DMS79 treated with DMSO at 0.1 percent for 48 hours (cell line): Measurements from ENCODE around the gene SPIRE1.

ENCODE experiments used
- DNase-seq: peaks from one replicate; lab custom pipeline; 2025; lab: John Stamatoyannopoulos, UW

SPIRE1 gene

GRCh38 chr18:12657684-12658425 is at the start of gene SPIRE1:
Gene SPIRE1 (minus strand): TSS chr18:12658107. CDS start chr18:12657866, 241 bp downstream.
- peak; percentile 51 for DNase-seq

GRCh38 chr18:12703664-12704063 is 45.8 kb upstream of the SPIRE1 start:
- DNase-seq = no peak

DNA sequence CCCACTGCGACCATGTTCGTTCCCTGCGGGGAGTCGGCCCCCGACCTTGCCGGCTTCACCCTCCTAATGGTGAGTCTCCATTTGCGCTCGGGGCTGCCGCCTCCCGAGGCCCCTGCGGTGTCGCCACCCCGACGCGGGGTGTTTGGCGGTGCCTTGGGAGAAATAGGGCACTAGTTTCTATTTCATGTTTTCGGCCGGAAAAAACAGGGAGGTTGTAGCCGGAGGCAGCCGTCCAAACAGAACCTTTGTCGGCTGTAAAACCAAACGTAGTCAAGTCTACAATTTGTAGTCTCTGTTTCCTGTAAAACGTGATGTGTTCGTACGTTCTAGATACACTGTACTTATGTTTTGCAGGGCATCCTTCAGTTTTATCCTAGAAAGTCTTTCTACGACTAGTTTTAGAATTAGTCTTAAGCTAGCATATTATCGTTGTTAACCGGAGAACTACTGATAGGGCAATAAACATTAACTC is 45.2 kb upstream of the SPIRE1 start:
- DNase-seq = no peak

DNA sequence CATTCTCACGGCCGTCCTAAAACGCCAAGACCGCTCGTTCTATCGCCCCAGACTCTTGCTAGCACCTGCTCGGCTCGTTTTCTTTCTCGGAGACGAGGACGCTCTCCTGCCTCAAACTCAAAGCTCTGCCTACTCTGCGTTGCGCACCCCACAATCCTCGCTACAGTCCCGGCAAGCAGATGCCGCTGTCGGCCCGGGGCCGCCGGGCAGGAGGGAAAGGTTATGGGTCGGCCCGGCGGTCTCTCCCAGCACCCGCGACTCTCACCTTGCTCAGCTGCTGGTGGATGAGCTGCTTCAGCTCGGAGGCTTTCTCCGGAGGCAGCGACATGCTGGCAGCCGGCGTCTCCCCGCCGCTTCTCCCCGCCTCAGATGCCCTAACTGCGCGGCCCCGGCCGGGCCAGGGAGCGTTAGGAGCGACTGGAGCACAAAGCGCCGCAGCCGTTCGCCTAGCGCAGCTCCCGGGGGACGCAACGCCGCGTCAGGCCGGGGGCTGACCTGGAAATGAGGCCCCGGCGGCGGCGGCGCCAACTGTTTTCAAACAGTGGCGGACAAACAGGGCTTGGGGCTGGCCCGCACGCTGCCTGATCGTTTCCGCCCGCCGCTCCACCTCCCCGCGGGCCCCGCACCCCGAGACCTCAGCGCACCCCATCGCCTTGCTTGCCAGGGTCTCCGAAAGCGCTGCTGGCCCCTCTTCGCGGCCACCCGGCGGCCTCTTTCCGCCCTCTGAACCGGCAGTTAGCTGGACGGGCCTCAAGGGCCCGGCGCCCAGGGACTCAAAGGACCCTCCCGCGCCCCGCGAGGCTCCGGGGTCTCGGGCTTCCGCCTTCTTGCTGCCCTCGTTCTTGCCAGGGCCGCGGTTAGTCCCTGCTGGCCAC is 44.6 kb upstream of the SPIRE1 start, which contains the start of the genes CEP76 and PSMG2:
TSS of gene CEP76 (minus strand) at position 503 of the 875 bp plus-strand sequence. CDS start at position 328, 175 bp downstream.
TSS of gene PSMG2 (plus strand) at position 822 of the 875 bp plus-strand sequence. CDS start 66 bp downstream, outside the sequence.
- peak; percentile 73 for DNase-seq

GRCh38 chr18:12701161-12701560 is 43.3 kb upstream of the SPIRE1 start:
- DNase-seq = no peak

DNA sequence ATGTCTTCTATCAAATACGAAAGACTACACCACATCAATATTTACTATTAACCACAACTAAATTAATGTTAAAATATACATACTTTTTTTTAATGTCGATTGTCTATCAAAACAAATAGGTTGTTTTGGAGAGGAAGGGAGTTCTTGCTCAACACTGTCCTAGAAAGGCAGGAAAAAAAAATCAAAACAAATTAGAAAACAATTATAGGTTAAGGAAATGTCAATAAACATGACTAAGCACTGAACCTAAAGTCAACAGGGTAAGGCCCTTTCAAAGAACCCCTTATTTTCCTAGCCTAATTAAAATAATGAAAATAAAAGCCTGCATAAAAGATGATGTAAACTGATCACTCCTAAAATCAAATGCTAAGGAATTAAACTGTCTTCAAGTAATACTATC is 41.8 kb upstream of the SPIRE1 start:
- DNase-seq = no peak

- no peak for DNase-seq
Measured at GRCh38 chr18:12694032-12694431, 36.1 kb upstream of the SPIRE1 start.

DNA sequence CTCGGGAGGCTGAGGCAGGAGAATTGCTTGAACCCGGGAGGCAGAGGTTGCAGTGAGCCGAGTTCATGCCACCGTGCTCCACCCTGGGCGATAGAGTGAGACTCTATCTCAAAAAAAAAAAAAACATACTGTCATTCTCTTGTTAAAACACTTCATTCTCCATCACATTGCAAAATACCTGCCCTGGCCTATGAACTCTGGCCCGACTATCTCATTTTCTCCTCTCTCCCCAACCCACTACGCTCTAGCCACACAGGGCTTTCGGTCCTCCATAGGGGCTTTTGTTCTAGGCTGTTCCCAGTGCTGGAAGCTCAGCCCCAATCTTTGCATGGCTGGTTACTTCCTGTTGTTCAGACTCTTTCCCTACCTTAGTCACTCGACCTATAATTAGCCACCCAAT is 34.3 kb upstream of the SPIRE1 start:
- no peak for DNase-seq

DNA sequence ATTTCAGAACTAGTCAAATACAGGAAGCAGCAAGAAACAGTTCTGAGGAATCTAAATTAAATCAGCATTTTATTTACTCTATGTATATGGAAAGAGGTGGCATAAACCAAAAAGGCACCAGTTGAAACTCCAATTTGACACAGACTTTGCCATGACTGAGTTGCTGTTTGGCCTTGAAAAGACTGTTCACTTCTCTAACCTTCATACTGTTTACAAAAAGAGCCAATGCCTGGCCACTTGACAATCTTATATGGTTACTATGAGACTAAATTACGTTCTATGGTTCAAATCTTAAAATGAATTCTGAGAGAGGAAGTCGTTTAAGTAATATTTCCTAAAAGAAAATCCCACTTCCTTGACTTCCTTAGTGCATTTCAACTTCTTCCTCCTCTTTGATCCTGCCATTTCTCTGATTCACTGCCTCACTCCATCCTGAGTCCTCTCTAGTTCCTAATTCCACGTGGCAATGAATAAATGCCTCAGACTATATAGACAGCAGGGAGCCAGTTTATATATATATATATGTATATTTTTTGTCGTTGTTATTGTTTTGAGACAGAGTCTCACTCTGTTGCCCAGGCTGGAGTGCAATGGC is 31.4 kb upstream of the SPIRE1 start:
- no peak for DNase-seq

GRCh38 chr18:12686100-12686499 is 28.2 kb upstream of the SPIRE1 start:
- no peak for DNase-seq

- DNase-seq = no peak
Measured at GRCh38 chr18:12679183-12679786, 21.4 kb upstream of the SPIRE1 start.

DNA sequence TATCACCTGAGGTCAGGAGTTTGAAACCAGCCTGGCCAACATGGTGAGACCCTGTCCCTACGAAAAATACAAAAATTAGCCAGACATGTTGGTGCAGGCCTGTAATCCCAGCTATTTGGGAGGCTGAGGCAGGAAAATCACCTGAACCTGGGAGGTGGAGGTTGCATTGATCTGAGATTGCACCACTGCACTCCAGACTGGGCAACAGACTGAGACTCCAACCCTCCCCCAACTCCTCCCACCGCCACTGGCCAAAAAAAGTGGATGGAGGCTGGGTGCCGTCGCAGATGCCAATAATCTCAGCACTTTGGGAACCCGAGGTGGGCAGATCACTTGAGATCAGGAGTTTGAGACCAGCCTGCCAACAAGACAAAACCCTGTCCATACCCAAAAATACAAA is 10.1 kb upstream of the SPIRE1 start:
- DNase-seq = no peak

DNA sequence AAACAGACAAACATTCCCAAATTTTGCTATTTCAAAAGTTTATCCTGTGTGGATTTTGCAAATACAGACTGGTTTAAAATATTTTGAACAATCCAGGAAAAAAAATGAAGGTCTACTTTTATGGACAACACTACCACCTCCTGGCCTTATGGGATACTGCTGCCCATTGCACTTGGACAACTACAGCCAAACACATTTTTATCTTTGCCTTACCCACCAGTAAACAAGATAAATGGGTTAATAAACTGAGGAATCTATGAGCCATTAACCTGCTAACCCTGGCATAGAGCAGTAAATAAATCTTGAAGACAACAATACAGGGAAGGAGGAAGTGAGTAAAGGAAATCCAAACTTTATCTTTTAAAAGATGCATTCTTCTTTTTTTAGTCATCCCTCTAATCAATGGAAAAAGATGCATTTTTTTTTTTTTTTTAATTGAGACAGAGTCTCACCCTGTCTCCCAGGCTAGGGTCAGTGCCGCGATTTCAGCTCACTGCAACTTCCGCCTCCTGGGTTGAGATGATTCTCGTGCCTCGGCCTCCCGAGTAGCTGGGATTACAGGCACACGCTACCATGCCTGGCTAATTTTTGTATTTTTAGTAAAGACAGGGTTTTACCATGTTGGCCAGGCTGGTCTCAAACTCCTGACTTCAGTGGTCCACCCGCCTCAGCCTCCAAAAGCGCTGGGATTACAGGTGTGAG is 2.1 kb upstream of the SPIRE1 start:
- DNase-seq = peak; percentile 62

DNA sequence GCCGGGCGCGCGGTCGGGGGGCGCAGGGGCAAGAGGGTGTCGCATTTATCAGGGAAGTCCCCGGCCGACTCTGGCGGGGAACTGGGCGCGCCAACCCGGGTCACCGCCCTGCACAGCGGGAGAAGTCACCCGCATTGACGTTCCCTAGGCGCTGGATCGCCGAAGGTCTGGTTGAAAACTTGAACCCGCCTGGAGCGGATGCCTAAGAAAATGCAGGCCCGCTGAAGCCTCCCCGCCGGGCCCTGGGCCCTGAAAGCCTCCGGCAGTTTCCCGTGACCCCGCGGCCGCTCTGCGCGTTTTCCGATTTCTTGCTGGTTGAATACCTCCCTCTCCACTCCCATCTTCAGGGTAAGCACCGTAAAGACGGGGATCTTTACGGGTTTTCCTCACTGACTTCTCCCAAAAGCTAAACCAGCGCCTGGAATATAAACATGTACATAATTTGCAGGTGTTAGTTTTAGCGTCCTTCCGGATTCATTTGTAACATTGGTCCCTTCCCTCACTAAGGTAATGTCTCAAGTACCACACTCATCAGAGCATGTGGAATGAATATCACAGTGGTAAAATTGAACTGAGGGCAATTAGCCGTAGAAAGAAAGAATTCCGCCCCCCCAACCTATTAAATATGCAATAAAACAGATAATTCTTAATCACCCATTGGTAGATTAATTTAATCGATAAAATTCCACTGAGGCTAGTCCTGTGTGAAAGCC is 675 bp upstream of the SPIRE1 start:
- DNase-seq = peak; percentile 38

DNA sequence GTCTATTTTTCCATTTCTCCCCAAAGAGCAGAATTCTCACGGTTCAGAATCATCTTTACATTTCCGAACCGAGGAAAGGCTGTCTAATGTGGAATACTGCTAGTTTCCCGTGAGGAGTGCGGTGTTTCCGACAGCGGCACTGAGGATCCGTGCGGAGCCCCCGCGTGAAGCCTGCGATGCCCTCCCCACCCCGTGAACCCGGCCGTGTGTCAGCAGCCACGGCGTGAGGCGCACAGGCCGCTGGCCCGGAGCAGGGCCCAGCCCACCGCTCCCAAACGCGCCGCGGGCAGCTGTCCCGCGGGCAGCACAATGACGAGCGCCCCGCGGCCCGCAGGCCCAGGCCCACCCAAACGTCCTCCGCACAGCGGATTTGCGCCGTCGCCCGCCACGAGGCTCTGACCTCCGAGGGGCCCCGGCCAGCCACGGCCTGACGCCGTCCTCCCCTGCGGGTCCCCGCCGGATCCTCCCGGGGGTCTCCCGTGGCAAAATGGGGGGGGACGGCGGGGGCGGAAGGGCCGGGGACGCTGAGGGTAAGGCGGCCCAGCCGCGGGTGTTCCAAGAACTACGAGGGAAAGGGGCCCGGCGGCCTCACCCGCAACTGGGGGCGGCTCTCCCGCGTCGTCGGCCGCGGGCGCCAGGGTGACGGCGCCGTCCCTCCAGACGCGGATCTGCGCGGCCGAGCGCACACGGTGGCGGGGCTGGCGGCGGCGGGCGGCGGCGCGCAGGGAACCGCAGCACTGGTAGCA is 796 bp downstream of the SPIRE1 start:
- no peak for DNase-seq

DNA sequence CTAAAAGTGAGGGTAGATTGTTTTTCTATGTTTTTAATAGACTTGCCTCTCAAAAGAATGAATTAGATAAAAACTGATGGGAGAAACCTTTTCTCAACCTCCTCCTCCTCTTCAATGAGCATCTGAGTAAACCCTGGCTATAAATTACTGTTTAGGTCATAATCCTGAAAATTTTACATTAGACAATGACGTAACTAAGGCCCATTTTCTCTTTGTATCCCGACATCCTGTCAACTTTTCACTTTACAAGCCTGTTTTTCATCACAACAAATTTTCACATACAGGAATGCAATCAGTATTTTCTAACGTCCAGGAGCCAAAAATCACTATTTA is 1.3 kb downstream of the SPIRE1 start:
- peak; percentile 54 for DNase-seq

DNA sequence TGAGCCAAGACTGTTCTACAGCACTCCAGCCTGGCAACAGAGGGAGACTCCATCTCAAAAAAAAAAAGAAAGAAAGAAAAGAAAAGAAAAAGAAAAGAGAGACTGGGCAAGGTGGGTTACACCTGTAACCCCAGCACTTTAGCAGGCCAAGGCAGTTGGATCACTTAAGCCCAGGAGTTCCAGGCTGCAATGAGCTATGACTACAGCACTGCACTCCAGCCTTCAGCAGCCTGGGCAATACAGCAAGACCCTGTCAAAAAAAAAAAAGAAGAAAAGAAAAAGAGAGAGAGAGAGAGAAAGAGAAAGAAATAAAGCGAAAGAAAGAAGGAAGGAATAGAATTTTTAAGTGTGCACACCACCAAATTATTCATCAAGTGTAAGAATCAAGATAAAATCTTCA is 2.9 kb downstream of the SPIRE1 start:
- no peak for DNase-seq

DNA sequence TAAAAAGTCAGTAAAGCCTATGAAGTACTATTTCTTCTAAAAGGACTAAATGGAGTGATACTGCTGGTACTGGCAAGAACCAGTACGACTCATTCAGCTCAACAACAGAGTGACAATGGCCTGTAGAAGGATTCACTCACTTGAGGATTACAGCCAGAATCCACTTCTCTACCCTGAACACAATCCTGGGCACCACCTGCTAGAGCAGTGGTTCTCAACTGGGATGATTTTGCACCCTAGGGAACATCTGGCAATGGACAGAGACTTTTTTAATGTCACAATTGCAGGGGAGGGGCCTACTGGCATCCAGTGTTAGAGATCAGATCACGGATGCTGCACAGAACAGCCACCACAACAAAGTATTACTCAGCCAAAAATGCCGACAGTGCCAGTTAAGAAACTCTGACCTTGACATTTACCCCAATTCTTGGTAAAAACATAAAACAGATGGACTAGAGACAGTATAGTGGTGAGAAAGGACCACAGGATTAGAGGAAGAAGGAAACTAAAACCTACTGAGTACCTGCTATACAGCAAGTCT is 5.0 kb downstream of the SPIRE1 start:
- DNase-seq = no peak

- DNase-seq = no peak
Measured at GRCh38 chr18:12651651-12652050, 6.3 kb downstream of the SPIRE1 start.

- DNase-seq = no peak
Measured at GRCh38 chr18:12647773-12648172, 10.1 kb downstream of the SPIRE1 start.
